Caco-2 (cell line): ENCODE measurements around the gene C6orf120. TPM values are rescaled to one million over a fixed set of nuclear protein-coding genes. Genes with fewer than 3 reads are reported as not detected.

ENCODE experiments used
- BruUV-seq: library from RNA; stranded (reverse); fragments of 400-500 nt; replicated peaks from 2 replicates; lab custom pipeline; 2021; lab: Mats Ljungman, UMichigan
- CTCF ChIA-PET: fragments of 300-600 bp; sonication (Branson Sonifier 250); formaldehyde crosslinking; loops from one replicate; lab custom pipeline; 2022; ENCODE audit warnings: antibody characterized with exemption; lab: Charles Lee
- POLR2A ChIA-PET: fragments of 300-600 bp; sonication (Branson Sonifier 250); formaldehyde crosslinking; loops from one replicate; lab custom pipeline; 2022; ENCODE audit warnings: antibody characterized with exemption; lab: Charles Lee
- DNase-seq, 2 experiments: peaks; one replicate each; pipeline versions ENCODE4 v3.0.0 to v3.0.0-alpha.2; 2020 to 2022
- H3K27me3 ChIP-seq: replicated peaks from 2 replicates; pipeline ENCODE4 v1.6.0; 2011; ENCODE audit warnings: low read length; ENCODE audit not compliant: control insufficient read depth, insufficient read depth
- H3K36me3 ChIP-seq: 2 replicates; pipeline ENCODE4 v1.5.1; 2011; ENCODE audit warnings: low read length; ENCODE audit not compliant: control insufficient read depth, insufficient read depth
- H3K4me1 ChIP-seq: fragments of 250-450 bp; sonication (Bioruptor Pico); 2 replicates; pipeline ENCODE4 v1.5.1; 2020; ENCODE audit warnings: mild to moderate bottlenecking
- H3K4me3 ChIP-seq: 2 replicates; pipeline ENCODE4 v1.5.1; 2011; ENCODE audit warnings: low read depth, mild to moderate bottlenecking, control low read depth, low read length
- H3K9me3 ChIP-seq: fragments of 250-450 bp; sonication (Bioruptor Pico); 2 replicates; pipeline ENCODE4 v1.5.1; 2020; ENCODE audit warnings: mild to moderate bottlenecking, moderate library complexity
- H3K27ac Mint-ChIP-seq: one replicate; pipeline ENCODE4 v1.8.0; 2022; ENCODE audit warnings: mixed read lengths; ENCODE audit not compliant: unreplicated experiment
- H3K27me3 Mint-ChIP-seq: one replicate; pipeline ENCODE4 v1.8.0; 2022; ENCODE audit warnings: mixed read lengths; ENCODE audit not compliant: insufficient read depth, unreplicated experiment
- H3K36me3 Mint-ChIP-seq: one replicate; pipeline ENCODE4 v1.8.0; 2022; ENCODE audit warnings: mild to moderate bottlenecking, mixed read lengths; ENCODE audit not compliant: insufficient read depth, unreplicated experiment
- H3K4me1 Mint-ChIP-seq: one replicate; pipeline ENCODE4 v1.8.0; 2022; ENCODE audit warnings: low read depth, mixed read lengths; ENCODE audit not compliant: unreplicated experiment
- H3K4me3 Mint-ChIP-seq: one replicate; pipeline ENCODE4 v1.8.0; 2022; ENCODE audit warnings: mild to moderate bottlenecking, moderate library complexity, mixed read lengths; ENCODE audit not compliant: unreplicated experiment
- H3K9me3 Mint-ChIP-seq: one replicate; pipeline ENCODE4 v1.8.0; 2022; ENCODE audit warnings: mixed read lengths; ENCODE audit not compliant: unreplicated experiment
- CTCF ChIP-seq, 2 experiments: fragments of 200-600 bp in 1 of 2; IDR thresholded peaks; 1 replicate in 1 of 2; 2 replicates in 1 of 2; pipeline versions ENCODE4 v1.5.1 to v1.8.0; 2011 to 2022; ENCODE audit warnings: antibody characterized with exemption in 1 of 2, control low read depth in 1 of 2, inconsistent platforms in 1 of 2, low read depth in 1 of 2, low read length in 1 of 2, mild to moderate bottlenecking in 1 of 2, moderate library complexity in 1 of 2; ENCODE audit not compliant: insufficient read depth in 1 of 2, severe bottlenecking in 1 of 2, unreplicated experiment in 1 of 2
- intact Hi-C: fragments of 100-400 bp; cut with micrococcal nuclease; formaldehyde crosslinking; loops from one replicate; pipeline ENCODE4 v1.10.0; 2022; ENCODE audit not compliant: unreplicated experiment
- total RNA-seq: library from RNA; stranded (reverse); gene quantifications from 2 replicates; pipeline ENCODE4 v1.2.3, GENCODE V29; 2022

C6orf120 gene
- total RNA-seq, 1 experiment from 2014 or later = 26.4 TPM

DNA sequence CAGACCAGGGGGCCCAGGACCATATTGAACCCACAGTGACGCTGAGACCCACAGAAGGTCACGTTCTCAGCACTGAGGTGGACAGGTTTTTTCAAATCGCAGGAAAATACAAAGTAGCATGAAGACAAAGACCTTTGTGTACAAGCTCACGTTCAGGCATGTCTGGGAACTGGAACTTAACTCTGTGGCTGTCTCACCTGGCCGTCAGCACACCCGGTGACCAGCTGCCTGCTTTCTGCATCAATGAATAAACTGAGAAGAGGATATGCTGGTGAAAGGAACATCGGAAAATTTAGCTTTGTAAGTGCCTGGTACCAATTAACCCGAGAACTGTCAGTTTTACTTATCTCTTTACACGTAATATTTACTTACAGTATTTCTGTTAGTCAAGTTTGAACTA, 36.6 kb upstream of the C6orf120 start:
- H3K27me3 ChIP-seq = no peaks in the 10 kb centered on the region
- intact Hi-C loops = no loop called here
- CTCF ChIA-PET = no interaction called here
- peaks cover 3% of the 10 kb centered on the region; the same call in 1 of the 2 replicates for H3K36me3 ChIP-seq
- Mint-ChIP-seq H3K4me3 (no peak overlapping the region), H3K27me3 (no peaks in the 10 kb centered on the region), H3K36me3 (peaks cover 26% of the 10 kb centered on the region), H3K4me1 (no peaks in the 10 kb centered on the region), H3K27ac (no peak overlapping the region), H3K9me3 (no peaks in the 10 kb centered on the region)
- POLR2A ChIA-PET = no interaction called here
- no peak for TF ChIP-seq CTCF (IDR thresholded peaks at IDR 0.05; ENCODE audit: insufficient read depth in 1 of 2, low read depth in 1 of 2, low read length in 1 of 2, severe bottlenecking in 1 of 2, unreplicated experiment in 1 of 2)
- no TSS peak for BruUV-seq
- DNase-seq = no peak
- no peaks in the 10 kb centered on the region for H3K9me3 ChIP-seq
- H3K4me1 ChIP-seq = no peaks in the 10 kb centered on the region
- H3K4me3 ChIP-seq = no peak overlapping the region

GRCh38 chr6:169666441-169666840, 35.5 kb upstream of the C6orf120 start:
- Histone ChIP-seq H3K4me3 (no peak overlapping the region), H3K36me3 (peaks cover 4% of the 10 kb centered on the region; the same call in 1 of the 2 replicates), H3K27me3 (no peaks in the 10 kb centered on the region), H3K4me1 (no peaks in the 10 kb centered on the region), H3K9me3 (no peaks in the 10 kb centered on the region)
- no peak overlapping the region for H3K27ac Mint-ChIP-seq
- H3K36me3 Mint-ChIP-seq = peaks cover 31% of the 10 kb centered on the region
- H3K4me3 Mint-ChIP-seq = no peak overlapping the region
- H3K27me3 Mint-ChIP-seq = no peaks in the 10 kb centered on the region
- no TSS peak for BruUV-seq
- POLR2A ChIA-PET = no interaction called here
- H3K4me1 Mint-ChIP-seq = no peaks in the 10 kb centered on the region
- DNase-seq = no peak
- intact Hi-C loops = no loop called here
- no peaks in the 10 kb centered on the region for H3K9me3 Mint-ChIP-seq
- CTCF ChIA-PET = no interaction called here
- TF ChIP-seq CTCF (IDR thresholded peaks at IDR 0.05; ENCODE audit: insufficient read depth in 1 of 2, low read depth in 1 of 2, low read length in 1 of 2, severe bottlenecking in 1 of 2, unreplicated experiment in 1 of 2) = no peak

- no peak overlapping the region for H3K27ac Mint-ChIP-seq
- no peaks in the 10 kb centered on the region for H3K27me3 ChIP-seq
- ChIA-PET POLR2A (no interaction called here), CTCF (no interaction called here)
- no TSS peak for BruUV-seq
- DNase-seq = no peak
- no peaks in the 10 kb centered on the region for H3K9me3 ChIP-seq
- no peak overlapping the region for H3K4me3 ChIP-seq
- TF ChIP-seq CTCF (IDR thresholded peaks at IDR 0.05; ENCODE audit: insufficient read depth in 1 of 2, low read depth in 1 of 2, low read length in 1 of 2, severe bottlenecking in 1 of 2, unreplicated experiment in 1 of 2) = no peak
- no peaks in the 10 kb centered on the region for H3K4me1 Mint-ChIP-seq
- H3K4me1 ChIP-seq = no peaks in the 10 kb centered on the region
- no peaks in the 10 kb centered on the region for H3K27me3 Mint-ChIP-seq
- peaks cover 3% of the 10 kb centered on the region; the same call in 1 of the 2 replicates for H3K36me3 ChIP-seq
- H3K36me3 Mint-ChIP-seq = peaks cover 31% of the 10 kb centered on the region
- intact Hi-C loops = no loop called here
- no peak overlapping the region for H3K4me3 Mint-ChIP-seq
- no peaks in the 10 kb centered on the region for H3K9me3 Mint-ChIP-seq
Observed at GRCh38 chr6:169667716-169668115, 34.2 kb upstream of the C6orf120 start.
